DMS114 treated with DMSO at 0.1 percent for 48 hours (cell line): ENCODE measurements around the gene KLLN.
A peak's percentile ranks its signal among the peaks of the same experiment; 100 is the strongest.
"Not testable (repeated sequence)": the region's sequence is repeated elsewhere in the genome, so short reads cannot be mapped to it uniquely, and the experiment has no call there.

ENCODE experiments used
- DNase-seq: peaks from one replicate; lab custom pipeline; 2025; ENCODE audit not compliant: unreplicated experiment; lab: John Stamatoyannopoulos, UW

KLLN gene

DNA sequence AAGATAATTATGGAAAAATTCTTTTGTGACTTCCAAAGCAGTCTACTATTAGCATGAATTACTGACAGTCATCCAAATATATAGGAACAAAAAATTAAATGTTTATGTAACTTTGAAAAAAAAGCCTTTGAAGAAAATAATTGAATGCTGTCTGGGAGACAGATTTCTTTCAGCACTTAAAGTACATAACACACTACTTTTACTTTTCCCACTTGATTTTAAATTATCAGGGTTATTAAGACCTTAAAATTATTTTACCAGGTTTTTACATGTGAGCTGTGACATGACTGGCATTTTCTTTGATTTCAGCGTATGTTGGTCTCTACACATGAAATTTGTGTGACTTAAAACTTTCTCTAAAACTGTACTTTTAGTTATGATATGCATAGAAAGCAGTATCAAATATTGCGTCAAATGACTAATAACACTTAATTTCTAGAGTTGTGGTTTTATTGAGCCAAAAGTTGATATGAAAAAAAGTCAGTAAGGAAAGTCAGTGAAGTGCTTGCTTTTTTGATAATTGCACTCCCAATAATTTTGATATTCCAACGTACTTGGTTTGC, 3.2 kb upstream of the KLLN start:
- DNase-seq, result no peak

DNA sequence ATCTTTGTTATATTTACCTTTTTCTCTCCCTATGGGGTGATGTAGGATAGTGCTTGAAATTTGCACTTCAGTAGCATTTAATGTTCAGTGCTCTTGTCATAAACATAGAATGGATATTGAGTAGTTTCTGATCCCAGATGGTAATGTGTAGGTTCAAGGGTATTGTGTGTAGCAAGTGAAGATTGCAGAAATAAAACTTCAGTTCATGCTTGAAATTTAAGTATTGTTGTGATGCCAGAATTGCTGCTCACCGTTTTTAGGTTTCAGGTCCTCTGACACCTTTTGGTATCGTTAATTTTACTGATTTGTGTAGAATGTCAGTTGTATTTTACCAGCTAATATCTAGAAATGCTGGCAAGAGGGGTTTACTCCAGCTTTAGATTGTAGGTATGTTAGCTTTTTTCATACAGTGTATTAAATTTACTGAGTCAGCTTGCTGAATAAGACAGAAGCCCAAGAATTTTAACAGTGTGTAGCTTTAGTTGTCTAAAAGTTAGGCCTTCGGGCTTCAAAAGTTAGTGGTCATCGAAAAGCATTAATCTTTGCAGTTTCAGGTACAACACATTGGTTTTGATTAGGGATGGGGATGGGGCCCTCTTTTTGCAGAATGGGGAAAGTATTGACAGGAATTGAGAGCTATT, 2.0 kb upstream of the KLLN start:
- DNase-seq, result no peak

DNA sequence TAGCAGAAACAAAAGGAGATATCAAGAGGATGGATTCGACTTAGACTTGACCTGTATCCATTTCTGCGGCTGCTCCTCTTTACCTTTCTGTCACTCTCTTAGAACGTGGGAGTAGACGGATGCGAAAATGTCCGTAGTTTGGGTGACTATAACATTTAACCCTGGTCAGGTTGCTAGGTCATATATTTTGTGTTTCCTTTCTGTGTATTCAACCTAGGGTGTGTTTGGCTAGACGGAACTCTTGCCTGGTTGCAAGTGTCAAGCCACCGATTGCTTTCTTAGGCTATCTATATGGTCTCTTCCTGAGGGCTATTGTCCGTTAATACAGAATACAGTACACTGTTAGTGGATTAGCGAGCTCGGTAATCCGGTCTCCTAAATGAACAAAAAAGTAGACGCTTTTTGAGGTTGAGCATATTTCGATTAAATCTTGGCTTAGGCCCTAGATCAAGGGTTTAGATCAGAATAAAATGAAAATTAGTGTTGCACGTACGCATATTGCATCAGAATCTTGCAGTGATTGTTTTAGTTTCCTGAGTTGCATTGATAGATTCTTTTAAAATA, 1.2 kb upstream of the KLLN start:
- DNase-seq, result no peak

DNA sequence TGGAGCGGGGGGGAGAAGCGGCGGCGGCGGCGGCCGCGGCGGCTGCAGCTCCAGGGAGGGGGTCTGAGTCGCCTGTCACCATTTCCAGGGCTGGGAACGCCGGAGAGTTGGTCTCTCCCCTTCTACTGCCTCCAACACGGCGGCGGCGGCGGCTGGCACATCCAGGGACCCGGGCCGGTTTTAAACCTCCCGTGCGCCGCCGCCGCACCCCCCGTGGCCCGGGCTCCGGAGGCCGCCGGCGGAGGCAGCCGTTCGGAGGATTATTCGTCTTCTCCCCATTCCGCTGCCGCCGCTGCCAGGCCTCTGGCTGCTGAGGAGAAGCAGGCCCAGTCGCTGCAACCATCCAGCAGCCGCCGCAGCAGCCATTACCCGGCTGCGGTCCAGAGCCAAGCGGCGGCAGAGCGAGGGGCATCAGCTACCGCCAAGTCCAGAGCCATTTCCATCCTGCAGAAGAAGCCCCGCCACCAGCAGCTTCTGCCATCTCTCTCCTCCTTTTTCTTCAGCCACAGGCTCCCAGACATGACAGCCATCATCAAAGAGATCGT, 690 bp upstream of the KLLN start:
- not testable (repeated sequence) for DNase-seq

DNA sequence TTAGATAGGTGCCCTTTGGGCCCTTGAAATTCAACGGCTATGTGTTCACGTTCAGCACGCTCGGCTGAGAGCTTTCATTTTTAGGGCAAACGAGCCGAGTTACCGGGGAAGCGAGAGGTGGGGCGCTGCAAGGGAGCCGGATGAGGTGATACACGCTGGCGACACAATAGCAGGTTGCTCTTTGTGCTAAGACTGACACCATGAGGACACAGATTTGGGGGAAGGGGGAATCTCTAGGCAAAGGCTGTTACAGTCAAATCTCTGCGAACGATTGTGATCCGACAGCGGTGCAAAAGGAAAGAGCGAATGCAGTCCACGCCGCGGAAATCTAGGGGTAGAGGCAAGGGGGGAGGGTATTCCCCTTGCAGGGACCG, 667 bp downstream of the KLLN start:
- DNase-seq, result no peak

DNA sequence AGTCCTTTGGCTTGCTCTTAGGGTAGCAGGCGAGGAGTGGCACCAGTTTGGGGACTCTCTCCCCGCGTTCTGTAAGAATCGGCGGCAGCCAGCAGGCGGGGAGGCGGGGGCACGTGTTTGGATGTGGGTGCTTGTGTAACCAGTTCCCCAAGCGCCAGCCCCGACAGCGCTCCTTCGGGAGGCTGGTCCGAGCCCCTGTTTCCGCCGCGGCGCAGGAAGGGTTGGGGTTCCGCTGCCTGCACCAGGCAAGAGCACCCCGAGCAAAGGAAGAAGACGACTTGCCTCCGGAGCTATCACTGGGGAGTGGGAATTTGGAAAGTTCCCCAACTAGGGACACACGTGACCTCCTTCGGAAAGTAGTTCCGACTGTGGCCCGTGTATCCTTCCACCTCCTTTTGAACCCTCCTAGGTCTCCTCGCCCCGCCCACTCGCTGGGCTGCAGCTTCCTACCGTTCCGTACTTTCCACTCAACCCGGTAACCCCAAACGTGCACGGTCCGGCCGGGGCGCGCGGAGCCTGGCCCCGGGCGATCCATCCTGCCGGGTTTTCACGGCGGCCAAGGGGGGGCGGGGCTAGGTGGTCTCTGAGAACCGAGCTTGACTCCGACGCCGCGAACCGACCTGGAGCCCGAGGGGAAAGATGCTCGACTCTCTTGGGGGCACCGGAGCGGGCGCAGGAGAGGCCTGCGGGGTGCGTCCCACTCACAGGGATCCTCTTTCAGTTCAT, 1.2 kb downstream of the KLLN start:
- peak; percentile 96 for DNase-seq

DNA sequence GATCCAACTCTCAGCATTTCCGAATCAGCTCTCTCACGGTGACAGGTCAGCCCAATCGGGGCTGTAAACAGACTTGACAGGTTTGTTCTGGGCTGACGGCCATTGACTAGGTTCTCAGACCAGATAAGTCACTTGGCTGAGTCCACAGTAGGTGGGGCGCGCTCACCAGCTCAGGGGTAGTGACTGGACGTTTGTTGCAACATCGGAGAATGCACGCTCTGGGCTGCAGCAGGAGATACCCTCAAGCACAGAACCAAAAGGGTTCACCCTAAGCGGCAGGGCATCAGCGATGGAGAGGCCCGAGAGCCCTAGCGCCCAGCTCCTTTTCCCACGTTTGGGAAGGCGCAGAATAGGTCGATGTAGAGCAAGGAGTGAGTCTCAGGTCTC, 1.8 kb downstream of the KLLN start:
- no peak for DNase-seq

DNA sequence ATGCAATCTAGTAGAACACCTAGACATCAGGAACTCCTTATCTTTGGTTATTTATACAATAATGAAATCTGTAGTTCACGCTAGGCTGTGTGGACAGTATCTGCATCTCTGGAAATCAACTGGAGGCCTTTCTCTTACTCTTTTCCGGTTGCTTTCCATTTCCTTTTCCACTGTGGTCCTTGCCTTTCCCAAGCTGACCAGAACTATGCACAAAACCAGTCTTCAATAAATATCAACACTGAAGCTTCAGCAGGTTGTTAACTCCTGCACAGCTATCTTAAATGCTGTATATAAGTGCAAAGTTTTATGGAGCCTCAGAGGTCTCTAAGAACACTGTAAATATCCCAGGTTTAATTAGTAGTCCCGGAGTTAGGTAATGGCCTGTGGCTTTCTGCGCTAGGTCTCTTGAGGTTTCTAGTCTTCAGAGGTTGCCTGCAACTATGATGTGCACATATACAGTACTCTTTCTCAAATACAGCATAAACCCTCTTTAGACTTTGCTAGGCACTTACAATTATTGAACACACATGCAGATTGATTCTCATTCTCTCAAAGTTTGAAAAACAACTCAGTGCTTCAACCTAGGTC, 2.4 kb downstream of the KLLN start:
- DNase-seq, result no peak

DNA sequence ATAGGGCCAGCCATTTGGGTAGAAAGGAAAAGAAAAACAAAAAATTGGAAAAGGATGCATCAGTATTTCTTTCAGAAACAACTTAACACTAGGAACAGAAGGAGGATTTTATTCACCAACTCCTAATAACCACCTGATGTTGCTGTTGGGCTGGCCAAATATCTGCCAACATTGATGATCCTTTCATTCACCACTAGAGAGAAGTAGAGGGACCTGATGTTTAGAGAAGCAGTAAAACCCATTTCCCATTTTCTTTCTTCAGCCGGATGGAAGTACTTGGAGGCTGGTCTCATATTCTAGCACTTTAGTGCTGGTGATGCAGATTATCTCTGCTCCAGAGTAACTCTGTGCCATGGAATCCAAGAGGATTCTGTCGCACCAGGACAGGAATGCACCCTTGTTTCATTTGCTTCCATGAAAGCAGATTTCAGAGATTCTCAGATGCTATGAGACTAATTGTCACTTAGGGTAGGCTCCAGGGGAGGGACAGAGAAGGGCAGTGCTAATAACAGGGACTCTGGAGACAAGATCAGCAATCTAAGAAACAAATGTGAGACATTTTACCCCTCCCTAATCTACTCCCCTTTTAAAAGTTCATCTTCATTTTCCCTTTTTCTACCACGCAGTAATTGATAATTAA, 3.1 kb downstream of the KLLN start:
- peak; percentile 81 for DNase-seq

DNA sequence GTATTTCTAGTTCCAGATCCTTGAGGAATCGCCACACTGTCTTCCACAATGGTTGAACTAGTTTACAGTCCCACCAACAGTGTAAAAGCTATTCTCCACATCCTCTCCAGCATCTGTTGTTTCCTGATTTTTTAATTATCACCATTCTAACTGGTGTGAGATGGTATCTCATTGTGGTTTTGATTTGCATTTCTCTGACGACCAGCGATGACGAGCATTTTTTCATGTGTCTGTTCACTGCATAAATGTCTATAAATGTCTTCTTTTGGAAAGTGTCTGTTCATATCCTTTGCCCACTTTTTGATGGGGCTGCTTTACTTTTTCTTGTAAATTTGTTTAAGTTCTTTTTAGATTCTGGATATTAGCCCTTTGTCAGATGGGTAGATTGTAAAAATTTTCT, 7.7 kb downstream of the KLLN start:
- DNase-seq, result not testable (repeated sequence)

DNA sequence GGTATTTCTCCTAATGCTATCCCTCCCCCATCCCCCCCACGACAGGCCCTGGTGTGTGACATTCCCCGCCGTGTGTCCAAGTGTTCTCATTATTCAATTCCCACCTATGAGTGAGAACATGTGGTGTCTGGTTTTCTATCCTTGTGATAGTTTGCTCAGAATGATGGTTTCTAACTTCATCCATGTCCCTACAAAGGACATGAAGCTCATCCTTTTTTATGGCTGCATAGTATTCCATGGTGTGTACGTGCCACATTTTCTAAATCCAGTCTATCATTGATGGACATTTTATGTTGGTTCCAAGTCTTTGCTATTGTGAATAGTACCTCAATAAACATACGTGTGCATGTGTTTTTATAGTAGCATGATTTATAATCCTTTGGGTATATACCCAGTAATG, 8.1 kb downstream of the KLLN start:
- not testable (repeated sequence) for DNase-seq

DNA sequence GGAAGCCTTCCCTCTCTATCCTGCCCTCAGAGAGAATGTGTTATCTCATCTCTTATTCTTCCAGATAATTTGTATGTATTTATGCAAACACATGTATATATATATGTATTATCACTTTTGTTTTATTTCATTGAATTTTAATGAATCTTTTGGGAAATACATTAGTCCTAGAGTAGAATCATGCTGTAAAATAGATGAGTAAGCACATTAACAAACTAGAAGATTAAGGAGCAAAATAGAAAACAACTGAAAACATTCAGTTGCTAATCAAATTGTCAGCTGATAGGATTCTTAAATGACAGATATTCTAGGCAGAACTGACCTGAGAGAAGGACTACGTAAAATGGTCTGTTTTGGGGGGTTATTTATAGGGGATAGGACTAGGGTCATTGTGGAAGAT, 11.2 kb downstream of the KLLN start:
- DNase-seq, result no peak

DNA sequence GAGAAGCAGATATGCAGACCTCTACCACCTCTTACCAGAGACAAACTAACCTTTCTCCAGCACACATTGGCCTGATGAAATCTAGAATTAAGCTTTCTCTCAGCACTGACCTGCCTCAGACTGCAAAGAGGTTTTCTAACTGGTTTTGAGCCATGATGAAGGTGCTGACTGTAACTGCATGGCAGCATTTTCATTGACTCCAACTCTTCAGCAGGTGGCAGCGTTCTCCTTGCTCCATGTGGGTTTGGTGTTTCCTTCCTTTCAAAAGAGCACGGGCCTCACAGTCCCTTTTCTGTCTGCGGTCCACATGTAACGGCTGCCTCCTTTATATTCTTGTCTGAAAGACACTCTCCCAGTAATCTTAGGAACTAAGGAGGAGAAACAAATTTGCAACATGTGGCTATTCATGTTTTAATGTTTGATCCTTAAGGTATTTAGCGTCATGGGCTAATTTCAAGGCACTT, 12.6 kb downstream of the KLLN start:
- peak; percentile 81 for DNase-seq

DNA sequence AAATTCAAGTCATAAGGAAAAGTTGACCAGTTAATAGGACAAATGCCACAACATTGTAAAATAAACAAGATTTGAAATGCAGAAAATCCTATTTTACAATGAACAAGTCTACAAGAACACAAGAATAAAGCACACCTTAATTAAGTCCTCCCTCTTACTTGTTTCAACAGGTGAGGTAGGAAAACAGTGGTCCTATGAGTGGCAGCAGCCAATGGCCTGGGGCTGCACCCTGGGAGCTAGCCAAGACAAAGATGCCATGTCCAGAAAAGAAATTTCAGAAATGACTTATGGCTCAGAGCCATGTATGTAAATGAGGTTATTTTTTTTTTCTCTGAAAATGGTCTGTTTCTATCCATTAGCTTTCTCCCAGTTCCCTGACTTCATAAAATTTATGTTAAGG, 14.3 kb downstream of the KLLN start:
- no peak for DNase-seq

DNA sequence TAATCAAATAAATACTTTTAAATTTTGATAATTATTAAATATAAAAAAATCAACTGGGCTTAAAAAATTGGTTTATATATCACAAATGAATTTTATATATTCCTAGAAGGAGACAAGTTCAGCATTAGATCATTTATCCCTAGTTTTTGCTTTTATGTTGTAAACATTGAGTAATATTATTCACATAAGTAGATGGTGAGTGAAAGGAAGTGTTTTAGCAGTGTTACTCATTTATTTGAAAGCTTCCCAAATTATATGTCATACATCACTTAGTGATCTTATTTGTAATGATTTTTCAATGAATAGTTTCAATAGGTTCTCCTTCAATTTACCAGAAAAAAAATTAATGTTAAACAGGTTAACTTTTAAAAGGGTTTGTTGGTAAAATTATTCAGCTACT, 15.8 kb downstream of the KLLN start:
- DNase-seq, result no peak

DNA sequence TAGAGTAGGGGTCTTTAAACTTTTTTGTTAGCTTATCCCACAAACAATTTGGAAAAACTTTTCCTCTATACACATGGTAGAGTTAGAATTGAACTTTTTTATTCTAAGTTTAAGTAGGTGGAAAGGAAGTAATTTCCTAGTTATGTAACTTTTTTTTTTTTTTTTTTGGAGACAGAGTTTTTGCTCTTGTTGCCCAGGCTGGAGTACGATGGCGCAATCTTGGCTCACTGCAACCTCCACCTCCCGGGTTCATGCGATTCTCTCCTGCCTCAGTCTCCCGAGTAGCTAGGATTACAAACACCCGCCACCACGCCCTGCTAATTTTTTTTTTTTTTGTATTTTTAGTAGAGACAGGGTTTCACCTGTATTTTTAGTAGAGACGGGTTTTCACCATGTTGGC, 16.6 kb downstream of the KLLN start:
- DNase-seq, result not testable (repeated sequence)

DNA sequence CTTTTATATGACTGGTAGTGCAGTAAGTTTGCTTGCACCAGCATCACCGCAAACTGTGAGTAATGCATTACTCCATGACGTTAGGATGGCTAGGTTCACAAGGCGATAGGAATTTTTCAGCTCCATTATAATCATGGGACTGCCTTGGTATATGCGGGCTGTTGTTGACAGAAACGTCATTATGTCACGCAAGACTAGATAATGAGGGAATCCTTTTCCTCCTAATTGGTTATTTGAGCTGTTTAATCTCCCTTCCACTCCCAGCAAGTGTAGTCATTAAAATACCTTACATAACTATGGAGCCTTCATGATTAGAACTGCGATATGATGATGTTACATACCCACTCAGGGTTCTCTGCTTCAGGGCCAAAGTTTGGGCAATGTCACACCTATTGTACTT, 17.3 kb downstream of the KLLN start:
- peak; percentile 75 for DNase-seq

DNA sequence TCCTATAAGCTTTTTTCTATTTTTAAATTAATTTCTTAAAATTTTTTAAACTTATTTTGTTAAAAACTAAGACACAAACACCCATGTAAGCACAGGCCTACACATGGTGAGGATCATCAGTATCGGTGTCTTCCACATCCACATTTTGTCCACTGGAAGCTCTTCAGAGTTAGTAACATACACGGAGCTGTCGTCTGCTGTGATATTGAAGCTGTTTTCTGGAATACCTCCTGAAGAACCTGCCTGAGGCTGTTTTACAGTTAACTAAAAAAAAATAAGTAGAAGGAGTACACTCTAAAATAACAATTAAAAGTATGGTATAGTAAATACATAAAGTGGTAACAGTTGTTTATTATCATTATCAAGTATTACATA, 17.7 kb downstream of the KLLN start:
- peak; percentile 58 for DNase-seq

DNA sequence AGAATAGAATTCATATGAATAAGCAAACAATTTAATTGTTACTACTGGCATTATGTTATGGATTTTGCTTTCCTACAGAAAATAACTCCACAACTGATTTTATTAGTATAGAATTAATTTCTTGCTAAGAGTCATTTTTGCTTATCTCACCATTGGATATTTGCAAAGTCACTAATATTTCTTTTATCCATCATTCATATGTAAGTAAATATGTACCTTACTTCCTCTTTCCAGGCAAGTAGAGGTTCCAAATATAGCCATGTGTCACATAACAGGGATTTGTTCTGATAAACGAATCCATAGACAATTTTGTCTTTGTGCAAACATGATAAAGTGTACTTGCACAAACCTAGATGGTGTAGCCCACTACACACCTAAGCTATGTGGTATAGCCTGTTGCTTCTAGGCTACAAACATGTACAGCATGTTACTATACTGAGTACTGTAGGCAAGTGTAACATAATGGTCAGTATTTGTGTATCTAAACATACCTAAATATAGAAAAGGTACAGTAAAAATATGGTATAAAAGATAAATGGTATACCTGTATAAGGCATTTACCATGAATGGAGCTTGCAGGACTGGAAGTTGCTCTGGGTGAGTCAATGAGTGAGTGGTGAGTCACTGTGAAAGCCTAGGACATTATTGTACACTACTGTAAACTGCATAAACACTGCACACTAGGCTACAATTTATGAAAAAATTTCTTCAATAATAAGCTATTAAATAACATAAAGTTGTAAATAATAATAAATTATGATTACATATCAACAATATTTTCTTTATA, 18.3 kb downstream of the KLLN start:
- no peak for DNase-seq

DNA sequence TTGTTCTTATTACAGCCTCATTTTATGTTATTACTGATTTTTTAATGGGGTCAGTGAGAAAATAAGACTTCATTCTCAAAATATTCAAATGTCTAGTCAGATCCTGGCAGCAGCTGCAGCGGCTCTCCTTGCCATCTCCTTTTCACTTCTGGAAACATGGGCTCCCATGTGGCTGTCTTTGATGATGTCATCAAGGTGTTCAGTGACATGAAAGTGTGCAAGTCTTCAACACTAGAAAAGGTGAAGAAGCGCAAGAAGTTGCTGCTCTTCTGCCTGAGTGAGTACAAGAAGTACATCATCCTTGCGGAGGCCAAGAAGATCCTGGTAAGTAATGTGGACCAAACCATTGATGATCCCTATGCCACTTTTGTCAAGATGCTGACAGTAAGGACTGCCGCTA, 19.6 kb downstream of the KLLN start:
- DNase-seq, result no peak
